Activated CD4-positive, alpha-beta memory T cell treated with anti-CD3 and anti-CD28 coated beads for 36 hours (primary cell): ENCODE results near the gene PPP2R3A. TPM values are rescaled to one million over a fixed set of nuclear protein-coding genes. Genes with fewer than 3 reads are reported as not detected.

Source experiments
- CTCF ChIA-PET: fragments of 350-600 bp; sonication (Branson Sonifier 250); formaldehyde crosslinking; loops from one replicate; lab custom pipeline; 2021; ENCODE audit warnings: antibody characterized with exemption, inconsistent platforms; lab: Charles Lee
- POLR2A ChIA-PET: fragments of 350-600 bp; sonication (Branson Sonifier 250); formaldehyde crosslinking; loops from one replicate; lab custom pipeline; 2021; ENCODE audit warnings: antibody characterized with exemption; lab: Charles Lee
- DNase-seq: peaks from one replicate; pipeline ENCODE4 v3.0.0-alpha.2; 2020
- H3K27ac Mint-ChIP-seq: one replicate; pipeline ENCODE4 v1.8.0; 2021; ENCODE audit warnings: mixed read lengths
- H3K27me3 Mint-ChIP-seq: one replicate; pipeline ENCODE4 v1.8.0; 2021; ENCODE audit warnings: mixed read lengths
- H3K36me3 Mint-ChIP-seq: one replicate; pipeline ENCODE4 v1.8.0; 2021; ENCODE audit warnings: mixed read lengths
- H3K4me1 Mint-ChIP-seq: one replicate; pipeline ENCODE4 v1.8.0; 2021; ENCODE audit warnings: low read depth, mixed read lengths
- H3K4me3 Mint-ChIP-seq: one replicate; pipeline ENCODE4 v1.8.0; 2021; ENCODE audit warnings: mild to moderate bottlenecking, mixed read lengths
- H3K9me3 Mint-ChIP-seq: one replicate; pipeline ENCODE4 v1.8.0; 2021; ENCODE audit warnings: mixed read lengths
- intact Hi-C: fragments of 100-400 bp; cut with micrococcal nuclease; formaldehyde crosslinking; loops from one replicate; pipeline ENCODE4 v1.15.1; 2023
- total RNA-seq, 2 experiments: library from RNA; stranded (reverse); gene quantifications; one replicate each; pipeline ENCODE4 v1.2.3, GENCODE V29; 2021

Gene PPP2R3A
- total RNA-seq, 2 experiments from 2014 or later = 0.17 to 0.33 TPM

DNA sequence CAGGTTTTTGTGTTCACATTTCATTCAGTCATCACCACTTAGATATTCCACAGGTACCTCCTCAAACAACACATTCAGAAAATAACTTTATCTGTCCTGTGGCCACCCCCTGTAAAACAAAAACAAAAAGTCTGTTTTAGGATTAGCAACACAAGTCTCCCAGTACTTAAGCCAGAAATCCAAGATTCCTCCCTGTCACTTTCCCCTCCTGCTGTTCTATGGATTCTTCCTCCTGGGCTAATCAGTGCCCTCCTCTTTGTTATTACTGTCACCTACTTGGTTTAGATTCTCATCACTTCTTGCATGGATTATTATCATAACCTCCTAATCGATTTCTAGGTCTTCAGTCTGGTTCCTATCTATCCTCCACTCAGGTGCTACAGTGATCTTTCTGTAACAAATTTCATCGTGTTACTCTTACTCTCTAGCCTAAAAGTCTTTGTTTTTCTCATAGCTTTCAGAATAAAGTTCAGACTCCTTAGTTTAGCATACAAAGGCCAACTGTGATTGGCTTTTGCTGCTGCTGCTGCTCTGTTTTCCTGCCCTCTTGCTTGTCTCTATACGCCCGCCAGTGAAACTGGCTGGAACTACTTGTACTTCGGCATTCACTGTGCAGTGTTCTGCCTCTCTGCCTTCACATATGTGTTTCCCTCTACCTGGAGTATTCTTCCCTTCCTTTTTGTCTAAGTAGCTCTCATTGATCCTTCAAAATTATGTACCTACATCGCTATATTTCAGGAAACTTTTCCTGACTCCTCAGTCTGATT is 32.2 kb downstream of the PPP2R3A start:
- no peak for DNase-seq
- H3K9me3 Mint-ChIP-seq = peaks cover 2% of the 10 kb centered on the region
- no peak overlapping the region for H3K27ac Mint-ChIP-seq
- POLR2A ChIA-PET = no interaction called here
- intact Hi-C loops = no loop called here
- CTCF ChIA-PET = no interaction called here
- H3K4me1 Mint-ChIP-seq = no peaks in the 10 kb centered on the region
- peaks cover 17% of the 10 kb centered on the region for H3K27me3 Mint-ChIP-seq
- no peak overlapping the region for H3K4me3 Mint-ChIP-seq
- no peaks in the 10 kb centered on the region for H3K36me3 Mint-ChIP-seq

DNA sequence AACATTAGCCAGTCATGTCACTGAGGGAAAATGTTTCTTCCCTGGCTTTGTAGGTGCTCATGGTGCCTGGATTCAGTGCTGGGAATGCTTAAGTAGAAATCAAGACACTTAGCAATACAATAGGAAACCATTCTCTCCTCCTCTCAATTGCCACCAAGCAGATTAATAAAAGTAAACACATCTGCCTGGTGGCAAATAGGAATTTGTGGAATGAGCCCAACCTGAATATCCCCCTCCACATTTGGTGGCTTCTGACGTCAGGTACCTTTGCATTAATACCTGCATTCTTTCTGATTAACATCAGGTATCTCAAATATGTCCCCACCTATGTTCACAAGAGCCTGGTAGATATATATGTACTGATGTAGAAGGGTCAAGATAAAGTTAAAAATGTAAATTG is 42.7 kb downstream of the PPP2R3A start:
- DNase-seq = no peak
- Mint-ChIP-seq H3K36me3 (no peaks in the 10 kb centered on the region), H3K9me3 (peaks cover 2% of the 10 kb centered on the region), H3K27me3 (peaks cover 9% of the 10 kb centered on the region), H3K27ac (no peak overlapping the region), H3K4me1 (no peaks in the 10 kb centered on the region), H3K4me3 (no peak overlapping the region)
- CTCF ChIA-PET = no interaction called here
- POLR2A ChIA-PET = no interaction called here
- intact Hi-C loops = no loop called here

DNA sequence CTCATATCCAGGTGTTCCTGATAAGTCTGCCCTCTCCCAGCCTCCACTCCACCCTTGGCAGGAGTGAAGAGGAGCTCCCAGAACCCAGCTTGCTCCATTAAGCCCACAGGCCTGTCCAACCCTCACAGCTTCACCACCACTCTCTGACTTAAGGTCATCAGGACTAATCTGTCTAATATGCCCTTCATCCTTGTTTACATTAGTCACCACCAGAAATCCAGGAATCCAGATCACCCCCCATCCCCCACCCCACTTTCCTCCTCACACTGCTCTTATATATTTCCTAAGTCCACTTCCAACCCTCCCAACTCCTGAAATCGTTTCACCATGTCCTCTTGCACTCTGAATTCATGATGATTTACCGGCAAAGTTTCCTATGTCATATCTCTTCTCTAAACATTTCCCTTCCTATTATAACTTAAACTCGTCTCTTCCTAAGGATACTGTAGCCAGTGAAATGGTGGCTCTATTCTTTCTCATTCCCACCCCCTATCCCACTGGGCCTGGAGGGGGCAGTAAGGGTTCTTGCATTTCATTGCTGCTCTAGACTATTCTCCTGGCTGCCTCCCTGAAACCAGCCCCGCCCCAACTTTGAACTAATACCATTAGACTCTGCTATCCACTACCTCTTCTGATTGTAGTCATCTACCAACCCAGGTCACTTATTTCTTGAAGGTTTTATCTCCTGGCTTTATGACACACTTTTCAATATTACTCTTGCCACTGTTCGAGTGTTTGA is 43.4 kb downstream of the PPP2R3A start:
- no peaks in the 10 kb centered on the region for H3K9me3 Mint-ChIP-seq
- POLR2A ChIA-PET = no interaction called here

DNA sequence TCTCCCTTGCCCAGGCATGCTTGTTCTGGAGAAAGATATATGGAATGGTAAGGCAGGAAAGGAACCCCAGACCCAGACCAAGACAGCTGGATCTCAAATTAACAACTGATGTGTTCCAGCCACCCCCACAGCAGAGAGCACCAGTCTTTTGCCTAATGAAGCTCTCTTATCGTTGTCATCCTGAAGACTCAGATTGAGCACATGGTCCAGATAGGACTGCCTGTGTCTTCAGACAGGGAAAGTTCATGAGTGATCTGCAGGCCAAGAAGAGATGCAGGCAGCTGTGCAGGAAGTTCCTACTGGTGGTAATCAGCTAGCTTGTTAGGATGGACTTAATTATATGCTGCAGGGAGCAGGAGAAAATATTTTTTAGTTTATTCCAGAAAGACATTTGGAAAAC is 53.3 kb downstream of the PPP2R3A start:
- POLR2A ChIA-PET = no interaction called here
- H3K4me1 Mint-ChIP-seq = no peaks in the 10 kb centered on the region
- H3K27ac Mint-ChIP-seq = no peak overlapping the region
- intact Hi-C loops = no loop called here
- peaks cover 17% of the 10 kb centered on the region for H3K27me3 Mint-ChIP-seq
- H3K36me3 Mint-ChIP-seq = no peaks in the 10 kb centered on the region
- H3K9me3 Mint-ChIP-seq = no peaks in the 10 kb centered on the region
- H3K4me3 Mint-ChIP-seq = no peak overlapping the region
- no peak for DNase-seq
- CTCF ChIA-PET = no interaction called here

More for the DNA sequence above, 43.4 kb downstream of the PPP2R3A start:
- H3K27me3 Mint-ChIP-seq = peaks cover 6% of the 10 kb centered on the region
- no peaks in the 10 kb centered on the region for H3K4me1 Mint-ChIP-seq
- no peak overlapping the region for H3K27ac Mint-ChIP-seq
- no peak overlapping the region for H3K4me3 Mint-ChIP-seq
- intact Hi-C loops = no loop called here
- no peaks in the 10 kb centered on the region for H3K36me3 Mint-ChIP-seq
- CTCF ChIA-PET = no interaction called here
- no peak for DNase-seq

DNA sequence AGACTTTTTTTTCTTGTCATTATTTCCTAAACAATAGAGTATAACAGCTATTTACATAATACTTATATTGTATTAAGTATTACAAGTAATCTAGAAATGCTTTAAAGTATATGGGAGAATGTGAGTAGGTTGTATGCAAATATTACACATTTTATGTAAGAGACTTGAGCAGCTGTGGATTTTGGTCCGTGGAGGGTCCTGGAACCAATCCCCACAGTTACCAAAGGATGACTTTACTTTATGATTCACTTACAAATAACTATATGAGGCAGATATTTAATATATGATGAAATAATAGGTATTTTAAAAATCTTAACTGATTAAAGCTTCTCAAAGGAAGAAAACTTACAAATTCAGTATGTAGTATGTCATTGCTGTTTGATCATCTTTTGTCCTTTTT is 56.3 kb downstream of the PPP2R3A start:
- POLR2A ChIA-PET = no interaction called here
- CTCF ChIA-PET = interaction anchor here (0.6 kb wide), 1 partner anchor 459 kb away, joined by 3 read pairs; no protein-coding TSS in a partner anchor
- Mint-ChIP-seq H3K27ac (no peak overlapping the region), H3K4me1 (no peaks in the 10 kb centered on the region), H3K4me3 (no peak overlapping the region), H3K36me3 (no peaks in the 10 kb centered on the region), H3K27me3 (peaks cover 9% of the 10 kb centered on the region), H3K9me3 (no peaks in the 10 kb centered on the region)
- no peak for DNase-seq
- intact Hi-C loops = no loop called here

DNA sequence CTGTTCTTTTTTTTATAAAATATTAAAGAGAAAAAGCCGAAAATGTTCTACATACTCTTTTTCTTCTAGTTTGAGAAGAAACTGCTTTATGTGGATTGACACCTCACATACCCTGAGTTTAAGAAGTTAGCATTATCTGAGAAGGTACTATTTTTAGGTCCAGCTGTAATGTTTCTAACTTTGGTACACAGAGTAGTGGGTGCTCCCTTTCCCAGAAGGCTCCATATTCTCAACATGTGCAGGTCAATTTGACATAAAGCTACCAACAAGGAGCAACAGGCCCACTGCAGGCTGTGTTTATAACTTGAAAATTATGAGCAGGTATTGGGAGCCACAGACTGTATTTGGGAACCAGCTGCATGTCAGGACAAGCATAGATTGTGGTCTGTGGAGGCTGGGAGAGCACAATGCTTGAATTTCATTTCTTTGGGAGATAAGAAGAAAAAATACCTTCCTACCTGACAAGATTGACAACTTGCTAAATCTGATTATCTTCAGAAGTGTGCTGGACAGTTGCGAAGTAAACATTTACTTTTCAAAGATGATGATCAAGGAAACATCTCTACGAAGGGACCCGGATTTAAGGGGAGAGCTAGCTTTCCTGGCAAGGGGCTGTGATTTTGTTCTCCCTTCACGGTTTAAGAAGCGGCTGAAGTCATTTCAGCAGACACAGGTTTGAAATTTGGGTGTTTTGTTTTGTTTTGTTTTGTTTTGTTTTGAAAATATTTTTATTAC is 57.2 kb downstream of the PPP2R3A start:
- Mint-ChIP-seq H3K4me3 (no peak overlapping the region), H3K4me1 (no peaks in the 10 kb centered on the region), H3K36me3 (no peaks in the 10 kb centered on the region), H3K9me3 (no peaks in the 10 kb centered on the region), H3K27ac (no peak overlapping the region), H3K27me3 (peaks cover 9% of the 10 kb centered on the region)
- intact Hi-C loops = no loop called here
- ChIA-PET POLR2A (no interaction called here), CTCF (no interaction called here)
- no peak for DNase-seq

DNA sequence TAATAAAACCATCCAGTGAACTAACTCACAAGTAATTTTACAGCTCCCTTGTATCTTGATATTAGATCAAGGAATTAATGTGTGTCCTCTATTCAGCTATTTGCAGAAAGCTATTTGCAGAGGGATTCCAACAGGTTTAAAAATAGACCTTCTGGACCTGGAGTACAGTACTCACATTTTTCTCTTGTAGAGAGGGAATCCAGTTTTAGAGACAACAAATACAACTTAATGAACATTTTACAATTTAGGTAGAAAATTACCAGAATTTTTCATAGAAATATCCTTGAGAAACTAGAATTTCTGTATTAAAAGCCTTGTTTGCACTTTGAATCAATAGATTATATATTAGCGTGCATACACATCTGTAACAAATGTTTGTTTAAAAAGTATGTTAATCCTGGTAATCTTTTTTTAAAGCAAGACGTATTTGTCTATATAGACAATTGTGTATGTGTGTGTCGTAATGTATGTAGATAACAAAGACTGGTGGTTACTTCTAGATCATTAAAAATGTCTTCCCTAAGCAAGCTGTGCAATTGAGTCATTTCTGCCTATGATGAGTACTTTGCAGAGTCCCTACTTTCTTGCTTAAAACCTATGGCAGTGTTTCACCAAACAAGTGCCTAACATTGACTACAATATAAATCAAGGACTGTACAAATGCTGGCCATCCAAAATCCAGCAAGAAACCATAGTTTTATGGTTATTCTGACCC is 57.9 kb downstream of the PPP2R3A start:
- intact Hi-C loops = no loop called here
- ChIA-PET CTCF (no interaction called here), POLR2A (no interaction called here)
- Mint-ChIP-seq H3K27me3 (peaks cover 9% of the 10 kb centered on the region), H3K27ac (no peak overlapping the region), H3K36me3 (no peaks in the 10 kb centered on the region), H3K4me3 (no peak overlapping the region), H3K9me3 (no peaks in the 10 kb centered on the region), H3K4me1 (no peaks in the 10 kb centered on the region)
- DNase-seq = no peak

DNA sequence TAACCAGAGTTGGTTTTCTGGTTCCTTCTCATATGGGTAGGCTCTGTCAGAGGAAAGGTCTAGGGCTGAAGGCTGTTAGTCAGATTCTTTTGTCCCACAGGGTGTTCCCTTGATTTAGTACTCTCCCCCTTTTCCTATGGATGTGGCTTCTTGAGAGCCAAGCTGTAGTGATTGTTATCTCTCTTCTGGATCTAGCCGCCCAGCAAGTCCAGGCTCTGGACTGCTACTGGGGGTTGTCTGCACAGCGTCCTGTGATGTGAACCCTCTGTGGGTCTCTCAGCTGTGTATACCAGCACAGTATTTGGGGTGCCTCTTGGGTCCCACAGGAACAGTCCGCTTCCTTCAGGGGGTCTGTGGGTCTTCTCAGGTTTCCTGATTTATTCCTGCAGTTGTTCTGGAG is 70.8 kb downstream of the PPP2R3A start:
- Mint-ChIP-seq H3K9me3 (peaks cover 6% of the 10 kb centered on the region), H3K27me3 (peaks cover 13% of the 10 kb centered on the region), H3K4me1 (no peaks in the 10 kb centered on the region), H3K27ac (no peak overlapping the region), H3K4me3 (no peak overlapping the region), H3K36me3 (peaks cover 2% of the 10 kb centered on the region)
- POLR2A ChIA-PET = no interaction called here
- no peak for DNase-seq
- CTCF ChIA-PET = interaction anchor here (1.4 kb wide), 1 partner anchor 1242 kb away, joined by 3 read pairs; the partner anchor contains the start of gene EPHB1
- intact Hi-C loops = no loop called here

DNA sequence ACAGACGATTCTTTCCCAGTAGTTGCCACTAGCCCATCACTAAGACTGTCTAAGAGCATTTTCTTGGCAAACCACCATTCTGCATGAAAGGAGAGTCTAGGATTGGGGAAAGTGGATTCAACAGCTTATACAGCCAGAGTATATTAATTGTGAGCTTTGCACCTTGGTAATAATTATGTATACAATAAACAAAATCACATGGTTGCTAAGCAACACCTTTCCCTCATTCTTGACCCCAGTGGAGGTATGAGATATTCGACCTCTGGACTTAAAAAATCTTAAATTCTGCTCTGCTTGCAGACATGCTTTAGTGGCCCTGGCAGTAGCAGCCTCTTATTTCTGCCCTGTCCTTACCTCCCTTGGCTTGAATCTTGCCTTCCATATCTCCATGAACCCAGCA is 73.1 kb downstream of the PPP2R3A start:
- no peak for DNase-seq
- CTCF ChIA-PET = no interaction called here
- Mint-ChIP-seq H3K27me3 (peaks cover 16% of the 10 kb centered on the region), H3K4me1 (no peaks in the 10 kb centered on the region), H3K9me3 (no peaks in the 10 kb centered on the region), H3K4me3 (no peak overlapping the region), H3K27ac (no peak overlapping the region), H3K36me3 (no peaks in the 10 kb centered on the region)
- POLR2A ChIA-PET = no interaction called here
- intact Hi-C loops = no loop called here

DNA sequence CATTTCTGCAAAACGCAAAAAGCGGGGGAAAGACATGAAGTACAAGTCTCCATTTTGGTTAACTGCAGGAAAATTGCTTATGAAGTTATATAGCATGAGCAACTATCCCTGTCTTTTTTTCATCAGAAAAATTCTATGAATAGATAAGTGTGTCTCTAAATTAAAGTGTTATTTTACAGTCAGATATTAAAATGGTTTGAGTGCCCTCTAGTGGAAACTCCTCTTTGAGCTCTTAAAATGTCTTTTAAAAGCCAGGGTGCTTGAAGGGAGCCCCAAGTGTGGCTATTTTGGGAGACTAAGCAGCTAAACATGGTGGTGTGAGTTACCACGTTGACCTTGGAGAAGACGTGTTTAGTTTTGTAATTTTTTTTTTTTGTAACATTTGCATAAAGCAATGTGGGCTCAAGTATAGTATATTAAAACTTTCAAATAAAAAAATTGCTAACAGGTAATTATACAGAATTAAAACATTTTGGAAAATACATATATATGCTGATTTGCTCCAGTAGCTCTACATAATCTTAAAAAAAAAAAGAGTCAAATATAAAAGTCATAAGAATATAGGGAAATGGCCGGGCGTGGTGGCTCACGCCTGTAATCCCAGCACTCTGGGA is 77.2 kb downstream of the PPP2R3A start:
- H3K27ac Mint-ChIP-seq = no peak overlapping the region
- DNase-seq = no peak
- ChIA-PET CTCF (interaction anchor here (0.6 to 1.8 kb wide), 20 partner anchors 7 to 1442 kb away, joined by 3 to 10 read pairs (median 4); partner anchors contain the start of gene EPHB1), POLR2A (interaction anchor here (0.6 kb wide), 1 partner anchor 26 kb away, joined by 4 read pairs; no protein-coding TSS in a partner anchor)
- H3K9me3 Mint-ChIP-seq = no peaks in the 10 kb centered on the region
- H3K4me1 Mint-ChIP-seq = no peaks in the 10 kb centered on the region
- no peak overlapping the region for H3K4me3 Mint-ChIP-seq
- peaks cover 11% of the 10 kb centered on the region for H3K27me3 Mint-ChIP-seq
- intact Hi-C loops = loop anchor here (5.0 kb wide), 1 partner anchor 125 kb away; no protein-coding TSS in a partner anchor
- no peaks in the 10 kb centered on the region for H3K36me3 Mint-ChIP-seq

DNA sequence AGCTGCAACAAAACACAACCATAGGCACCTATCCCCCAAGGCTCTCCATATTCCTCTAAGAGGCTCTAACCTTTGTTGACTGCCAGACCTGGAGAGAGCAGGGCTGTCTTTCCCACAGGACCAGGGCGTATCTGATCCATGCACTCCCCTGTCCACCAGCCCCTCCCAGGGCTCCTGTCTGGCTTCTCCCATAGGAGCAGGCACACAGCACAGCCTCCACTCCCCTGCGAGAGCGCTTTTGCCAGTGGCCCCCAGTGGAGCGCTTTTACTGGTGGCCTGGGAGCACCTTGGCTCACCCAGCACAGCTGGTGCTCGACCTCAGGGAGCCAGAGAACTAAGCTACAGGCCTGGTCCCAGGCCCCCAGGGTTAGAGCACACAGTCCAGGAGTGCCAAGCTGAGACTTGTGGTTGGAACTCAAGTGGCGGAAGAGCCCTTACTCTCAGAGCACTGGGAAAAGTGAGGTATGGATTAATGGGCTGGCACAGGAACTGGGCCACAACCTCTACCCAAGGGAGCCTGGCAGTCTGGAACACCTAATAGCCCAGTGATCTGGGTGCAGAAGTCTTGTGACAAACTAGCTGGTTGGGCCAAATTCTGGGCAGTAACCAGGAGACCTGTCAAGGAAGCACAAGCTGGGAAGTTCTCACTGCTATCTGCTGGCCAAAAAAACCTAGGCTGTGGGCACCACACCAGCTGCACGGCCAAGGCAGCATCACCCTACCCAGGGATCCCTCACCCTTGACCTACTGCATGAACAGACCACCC is 79.6 kb downstream of the PPP2R3A start:
- intact Hi-C loops = loop anchor here (5.0 kb wide), 1 partner anchor 128 kb away; no protein-coding TSS in a partner anchor
- H3K27me3 Mint-ChIP-seq = peaks cover 10% of the 10 kb centered on the region
- H3K27ac Mint-ChIP-seq = no peak overlapping the region

More for the DNA sequence above, 79.6 kb downstream of the PPP2R3A start:
- H3K36me3 Mint-ChIP-seq = no peaks in the 10 kb centered on the region
- H3K9me3 Mint-ChIP-seq = no peaks in the 10 kb centered on the region
- no peak for DNase-seq
- POLR2A ChIA-PET = no interaction called here
- H3K4me1 Mint-ChIP-seq = no peaks in the 10 kb centered on the region
- no peak overlapping the region for H3K4me3 Mint-ChIP-seq
- CTCF ChIA-PET = no interaction called here
